Measurements from ENCODE around the gene RSAD2. TPM values are rescaled to one million over a fixed set of nuclear protein-coding genes. Genes with fewer than 3 reads are reported as not detected.

The RSAD2 gene
- total and polyA plus RNA-seq, 2 of the 4 experiments (the other 2 are of a cell fraction) = not detected

DNA sequence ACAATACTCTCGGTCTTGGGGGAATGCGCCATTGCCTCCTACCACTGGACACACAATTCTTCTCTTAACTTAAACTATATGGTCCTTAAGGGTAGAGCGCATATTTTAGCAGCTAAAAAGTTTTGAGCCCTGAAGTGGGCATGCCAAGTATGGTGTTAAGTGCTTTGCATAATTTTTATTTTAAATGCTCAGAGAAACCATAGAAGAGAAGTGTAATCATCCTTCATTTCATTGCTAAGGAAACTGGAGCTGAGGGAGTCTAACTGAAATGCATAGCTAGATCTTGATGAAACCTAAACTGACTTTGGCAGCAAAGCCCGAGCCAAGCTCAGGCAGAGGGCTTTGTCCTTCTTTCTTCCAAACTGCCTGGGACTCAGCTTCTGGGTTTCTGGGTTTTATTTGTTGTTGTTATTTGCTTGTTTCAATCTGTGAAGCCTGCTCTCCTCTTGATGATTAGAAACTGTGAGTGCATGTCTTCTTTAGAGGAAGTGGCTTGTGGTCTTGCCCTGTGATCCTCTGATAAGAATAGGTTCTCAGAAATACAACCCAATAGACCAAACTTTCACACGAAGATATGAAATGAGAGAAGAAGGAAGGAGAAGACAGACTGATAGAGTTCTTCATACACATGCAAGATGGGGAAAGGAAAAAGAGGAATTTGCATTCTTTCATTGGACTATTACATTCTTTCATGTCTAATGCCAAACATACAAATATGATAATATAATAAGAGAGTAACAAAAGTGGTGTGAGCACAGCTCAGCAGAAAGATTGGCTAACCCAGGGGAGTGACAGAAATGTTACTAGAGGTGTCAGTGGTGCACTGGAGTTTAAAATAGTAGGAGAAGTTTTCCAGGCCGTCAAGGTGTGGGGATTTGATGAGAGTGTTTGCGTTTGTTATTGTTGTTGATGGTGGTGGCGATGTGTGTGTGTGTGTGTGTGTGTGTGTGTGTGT is 32.1 kb downstream of the RSAD2 start:
- no peak overlapping the region for H3K23ac ChIP-seq (ENCODE audit: low read depth, low read length)
- no peak overlapping the region for H2BK120ac ChIP-seq (ENCODE audit: low read depth, low read length)
- no peak overlapping the region for H2AFZ ChIP-seq (replicated peaks; ENCODE audit: low read length, poor library complexity)
- H3K9me1 ChIP-seq (ENCODE audit: insufficient read depth, low read length) = no peaks in the 10 kb centered on the region
- no peak for DNase-seq
- intact Hi-C loops (cut with micrococcal nuclease) = no loop called here
- no peak overlapping the region for H4K8ac ChIP-seq (ENCODE audit: low read depth in 2 of 2, low read length in 2 of 2)
- no peak overlapping the region for H3K4me2 ChIP-seq (ENCODE audit: low read depth, low read length)
- H3K4me3 ChIP-seq (ENCODE audit: insufficient read depth, low read depth, low read length) = no peak overlapping the region
- no peak overlapping the region for H2AK9ac ChIP-seq (replicated peaks; ENCODE audit: low read depth, low read length, poor library complexity)
- no peak overlapping the region for H4K91ac ChIP-seq (ENCODE audit: insufficient read depth, low read depth, low read length)
- no peak overlapping the region for H2BK20ac ChIP-seq (ENCODE audit: low read depth, low read length)
- ChIA-PET POLR2A (ENCODE audit: unreplicated experiment) (no interaction called here), CTCF (no interaction called here)
- dilution Hi-C loops (cut with HindIII; ENCODE audit: low sequenced_read_pairs, unreplicated experiment) = no loop called here
- H3K18ac ChIP-seq (ENCODE audit: low read depth, low read length) = no peak overlapping the region
- no peaks in the 10 kb centered on the region for H3K79me1 ChIP-seq (ENCODE audit: low read depth in 1 of 2, low read length in 2 of 2)
- no peak overlapping the region for H2BK15ac ChIP-seq (ENCODE audit: low read depth, low read length)
- no peak overlapping the region for H3K27ac ChIP-seq (ENCODE audit: insufficient read depth, low read length)
- H3K56ac ChIP-seq (ENCODE audit: extremely low read depth, insufficient read depth, low read length) = no peak overlapping the region
- TF ChIP-seq CEBPB (IDR thresholded peaks at IDR 0.05; ENCODE audit: low read depth, low read length) (no peak), BHLHE40 (IDR thresholded peaks at IDR 0.05; ENCODE audit: low read depth, low read length) (no peak), MAZ (IDR thresholded peaks at IDR 0.05; ENCODE audit: borderline replicate concordance, low read depth, low read length) (no peak)
- H3K9me3 ChIP-seq (ENCODE audit: control insufficient read depth, insufficient read depth, low read length) = no peaks in the 10 kb centered on the region
- H3K27me3 ChIP-seq (ENCODE audit: control insufficient read depth, insufficient read depth, low read length) = no peaks in the 10 kb centered on the region
- H3K9ac ChIP-seq (ENCODE audit: low read depth, low read length) = no peak overlapping the region
- no peaks in the 10 kb centered on the region for H4K20me1 ChIP-seq (ENCODE audit: insufficient read depth, low read length)
- ATAC-seq (ENCODE audit: low read depth) = no peak
- H2AK5ac ChIP-seq (ENCODE audit: low read depth, low read length) = no peak overlapping the region
- no peak overlapping the region for H3K14ac ChIP-seq (replicated peaks; ENCODE audit: low read depth, low read length)
- H3K4ac ChIP-seq (ENCODE audit: low read depth, low read length) = no peak overlapping the region
- H3K36me3 ChIP-seq (ENCODE audit: control insufficient read depth, insufficient read depth, low read length) = no peaks in the 10 kb centered on the region
- no peak overlapping the region for H4K5ac ChIP-seq (ENCODE audit: low read depth, low read length)
- no peaks in the 10 kb centered on the region for H3K4me1 ChIP-seq (ENCODE audit: control insufficient read depth, insufficient read depth, low read length)
- H2BK5ac ChIP-seq (ENCODE audit: low read depth, low read length, poor library complexity, severe bottlenecking) = no peak overlapping the region
- WGBS, 2 experiments (ENCODE audit: extremely low coverage in 2 of 2, insufficient read length in 1 of 2) = no CpG with 5 or more reads among the region's 8 CpGs
- no TSS peak for BruUV-seq (replicated peaks)
- in situ Hi-C loops (cut with MboI; ENCODE audit: low sequenced_read_pairs) = no loop called here

Measured in IMR-90 (cell line).